HG03064 (cell line): ENCODE data around the gene PKD1.
A peak's percentile ranks its signal among the peaks of the same experiment; 100 is the strongest.

Source experiments
- ATAC-seq: cut with Tn5 transposase; IDR thresholded peaks from one replicate; pipeline ENCODE4 v1.9.1; 2021; ENCODE audit warnings: low read depth; ENCODE audit not compliant: unreplicated experiment

PKD1 gene

GRCh38 chr16:2056681-2057407 lies 78.9 kb downstream of the PKD1 start:
- ATAC-seq, result no peak

GRCh38 chr16:2056077-2056476 lies 79.6 kb downstream of the PKD1 start:
- ATAC-seq, result no peak

GRCh38 chr16:2054543-2055245 lies 81.0 kb downstream of the PKD1 start:
- ATAC-seq, result no peak

GRCh38 chr16:2053897-2054296 lies 81.8 kb downstream of the PKD1 start:
- ATAC-seq, result no peak

GRCh38 chr16:2053211-2053610 lies 82.5 kb downstream of the PKD1 start:
- ATAC-seq, result no peak

GRCh38 chr16:2048116-2048543 lies 87.6 kb downstream of the PKD1 start:
- ATAC-seq, result no peak

- ATAC-seq, result peak; percentile 89
These were observed 88.2 kb downstream of the PKD1 start, which contains the start of the genes NTHL1 and TSC2 for GRCh38 chr16:2047330-2048115. TSS of gene NTHL1 (minus strand) at chr16:2047834. CDS start at chr16:2047823, 11 bp downstream. TSS of gene TSC2 (plus strand) at chr16:2047985. CDS start at chr16:2048616, 631 bp downstream.

GRCh38 chr16:2046893-2047329 lies 88.8 kb downstream of the PKD1 start:
- ATAC-seq, result no peak

- ATAC-seq, result no peak
These were observed 89.5 kb downstream of the PKD1 start for GRCh38 chr16:2045965-2046892.

- no peak for ATAC-seq
These were observed 91.2 kb downstream of the PKD1 start for GRCh38 chr16:2044541-2044940.

GRCh38 chr16:2043667-2044451 lies 91.8 kb downstream of the PKD1 start:
- no peak for ATAC-seq

GRCh38 chr16:2042986-2043666 lies 92.6 kb downstream of the PKD1 start:
- ATAC-seq, result no peak

- ATAC-seq, result no peak
These were observed 93.3 kb downstream of the PKD1 start for GRCh38 chr16:2042171-2042985.

- ATAC-seq, result no peak
These were observed 94.7 kb downstream of the PKD1 start for GRCh38 chr16:2040787-2041522.

GRCh38 chr16:2040041-2040786 lies 95.5 kb downstream of the PKD1 start:
- no peak for ATAC-seq

- ATAC-seq, result no peak
These were observed 96.2 kb downstream of the PKD1 start for GRCh38 chr16:2039274-2040031.
